NT2/D1 (cell line): Measurements from ENCODE around the gene MKRN1.
"Not testable (repeated sequence)": the region's sequence is repeated elsewhere in the genome, so short reads cannot be mapped to it uniquely, and the experiment has no call there.

ENCODE experiments used
- DNase-seq: peaks from one replicate; pipeline ENCODE4 v3.0.0-alpha.2; 2011; ENCODE audit warnings: low read depth, low spot score
- H3K27me3 ChIP-seq: 2 replicates; pipeline ENCODE4 v1.6.0; 2011; ENCODE audit warnings: mild to moderate bottlenecking; ENCODE audit not compliant: insufficient read length, insufficient read depth
- H3K36me3 ChIP-seq: 2 replicates; pipeline ENCODE4 v1.6.1; 2011; ENCODE audit warnings: mild to moderate bottlenecking, low read length, mixed read lengths; ENCODE audit not compliant: insufficient read depth, insufficient read length
- H3K4me1 ChIP-seq: 2 replicates; pipeline ENCODE4 v1.5.1; 2011; ENCODE audit not compliant: insufficient read depth, insufficient read length
- H3K4me3 ChIP-seq: 2 replicates; pipeline ENCODE4 v1.5.1; 2011; ENCODE audit warnings: low read depth; ENCODE audit not compliant: insufficient read length
- H3K9ac ChIP-seq: 2 replicates; pipeline ENCODE4 v1.6.0; 2011; ENCODE audit warnings: low read depth; ENCODE audit not compliant: insufficient read length
- H3K9me3 ChIP-seq: 2 replicates; pipeline ENCODE4 v1.5.1; 2011; ENCODE audit warnings: mild to moderate bottlenecking, low read length; ENCODE audit not compliant: insufficient read depth
- SUZ12 ChIP-seq: IDR thresholded peaks from 2 replicates; pipeline ENCODE4 v1.6.1; 2011; ENCODE audit not compliant: insufficient read length, insufficient read depth; ENCODE audit errors: extremely low read depth
- YY1 ChIP-seq: IDR thresholded peaks from 2 replicates; pipeline ENCODE4 v1.6.1; 2011; ENCODE audit not compliant: insufficient read length, insufficient read depth
- ZNF274 ChIP-seq: IDR thresholded peaks from 2 replicates; pipeline ENCODE4 v1.6.1; 2011; ENCODE audit warnings: mild to moderate bottlenecking, low read depth, low read length

MKRN1 gene

DNA sequence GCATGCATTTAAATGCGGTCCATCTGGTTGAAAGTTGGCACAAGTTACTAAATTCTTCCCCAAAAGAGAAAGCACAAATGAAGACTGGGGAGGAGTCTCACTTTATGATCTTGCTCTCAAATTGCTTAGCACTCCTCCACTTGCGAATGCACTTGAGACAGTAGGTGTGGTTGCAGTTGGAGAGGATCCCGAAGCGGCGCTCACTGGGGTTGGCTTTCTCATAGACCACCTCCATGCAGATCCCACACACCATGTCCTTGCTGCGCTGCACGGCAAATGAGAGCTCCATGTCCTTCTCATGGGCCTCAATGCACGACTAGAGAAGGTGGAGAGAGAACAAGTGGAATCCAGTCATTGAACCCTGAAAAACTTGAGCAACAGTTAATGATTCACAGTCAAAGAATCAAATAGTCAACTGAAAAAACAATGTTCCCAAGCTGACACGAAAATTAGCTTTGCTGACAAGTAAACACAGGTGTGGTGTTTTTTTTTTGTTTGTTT is 22.7 kb downstream of the MKRN1 start:
- H3K36me3 ChIP-seq: peaks cover 73% of the 10 kb centered on the region
- H3K27me3 ChIP-seq: no peaks in the 10 kb centered on the region
- TF ChIP-seq ZNF274 (no peak), SUZ12 (no peak), YY1 (no peak)
- no peaks in the 10 kb centered on the region for H3K9me3 ChIP-seq
- no peak for DNase-seq
- H3K9ac ChIP-seq: peak overlapping the region; percentile 24
- H3K4me1 ChIP-seq: peaks cover 4% of the 10 kb centered on the region
- H3K4me3 ChIP-seq: no peak overlapping the region

DNA sequence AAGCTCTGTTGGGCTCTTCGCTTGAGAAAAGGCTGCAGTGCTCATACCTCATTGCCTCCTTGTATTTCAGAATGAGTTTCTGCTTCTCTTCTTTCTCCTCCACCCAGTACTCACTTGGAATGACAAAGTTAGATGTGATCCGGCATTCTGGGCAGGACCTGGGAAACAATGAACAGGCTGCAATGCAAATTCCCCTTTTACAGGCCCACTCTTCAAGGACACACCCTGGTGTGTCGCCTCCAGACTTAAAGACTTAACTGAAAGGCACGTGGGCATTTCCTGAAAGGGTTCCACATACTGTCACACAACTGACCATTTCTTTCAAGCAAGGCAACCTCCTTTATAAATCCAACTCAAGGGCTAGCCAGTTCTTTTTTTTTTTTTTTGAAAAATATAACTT is 23.6 kb downstream of the MKRN1 start:
- peak; percentile 91 for DNase-seq
- H3K4me1 ChIP-seq: peaks cover 4% of the 10 kb centered on the region
- H3K36me3 ChIP-seq: peaks cover 66% of the 10 kb centered on the region
- no peak overlapping the region for H3K9ac ChIP-seq
- TF ChIP-seq YY1 (no peak), ZNF274 (no peak), SUZ12 (no peak)
- no peak overlapping the region for H3K4me3 ChIP-seq
- no peaks in the 10 kb centered on the region for H3K27me3 ChIP-seq
- no peaks in the 10 kb centered on the region for H3K9me3 ChIP-seq

DNA sequence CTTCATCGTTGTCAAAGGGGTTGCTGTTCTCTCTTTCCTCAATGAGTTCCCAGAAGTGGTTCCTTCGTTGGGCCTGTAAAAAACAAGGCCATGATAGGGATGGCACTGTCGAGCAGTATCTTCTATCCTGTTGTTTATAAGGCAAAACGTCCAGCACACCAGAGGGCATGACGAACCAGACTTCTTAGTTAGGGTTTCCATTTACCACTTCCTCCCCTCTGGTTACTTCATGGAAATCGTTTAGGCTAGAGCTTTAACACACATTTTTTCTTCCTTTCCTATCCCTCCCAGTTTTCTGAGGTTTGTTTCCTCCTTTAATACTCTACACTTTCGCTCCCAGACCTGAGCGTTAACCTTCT is 24.7 kb downstream of the MKRN1 start:
- H3K9me3 ChIP-seq: no peaks in the 10 kb centered on the region
- no peak for DNase-seq
- no peak overlapping the region for H3K4me3 ChIP-seq
- peaks cover 60% of the 10 kb centered on the region for H3K36me3 ChIP-seq
- peaks cover 4% of the 10 kb centered on the region for H3K4me1 ChIP-seq
- H3K9ac ChIP-seq: no peak overlapping the region
- H3K27me3 ChIP-seq: no peaks in the 10 kb centered on the region
- TF ChIP-seq ZNF274: no peak
- TF ChIP-seq SUZ12: no peak
- no peak for TF ChIP-seq YY1

DNA sequence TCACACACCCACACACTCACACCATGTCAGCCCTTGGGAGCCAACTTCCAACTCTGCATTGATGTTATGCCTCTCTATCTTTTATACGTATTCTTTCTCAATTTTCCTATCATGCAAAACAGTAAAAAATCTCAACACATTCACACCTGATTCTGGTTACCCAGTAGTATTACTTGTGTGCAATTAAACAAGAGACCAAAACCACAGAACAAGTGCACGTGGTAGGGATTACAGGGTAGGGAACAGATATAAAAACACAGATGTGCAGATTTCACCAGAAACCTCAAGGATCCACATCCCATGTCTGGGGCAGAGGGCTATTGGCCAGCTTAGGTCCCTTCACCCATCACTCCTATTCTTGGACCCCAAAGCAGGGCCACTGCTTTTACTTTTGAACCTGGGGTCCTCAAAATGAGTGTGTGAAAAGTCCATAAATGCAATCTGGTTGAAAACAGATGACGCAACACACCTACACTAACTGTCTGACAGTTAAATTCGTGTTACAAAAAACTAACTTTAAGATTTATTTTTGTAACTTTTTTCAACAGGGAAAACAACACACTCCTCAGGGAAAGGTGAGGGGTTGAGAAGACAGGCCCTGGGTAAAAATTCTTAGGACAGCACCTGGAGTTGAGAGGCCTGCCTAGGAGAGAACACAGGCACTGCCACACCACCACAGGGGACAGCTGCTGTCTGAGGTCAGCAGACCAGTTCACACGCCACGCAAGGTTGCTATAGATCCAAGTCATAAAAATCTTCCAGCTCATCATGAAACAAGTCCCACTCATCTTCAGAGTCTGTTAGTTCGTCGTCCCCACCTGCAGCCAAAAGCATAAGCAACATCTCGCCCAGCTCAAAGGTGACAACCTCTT is 25.3 kb downstream of the MKRN1 start:
- H3K4me1 ChIP-seq, H3K9me3 ChIP-seq, H3K27me3 ChIP-seq, H3K4me3 ChIP-seq, DNase-seq, H3K9ac ChIP-seq: not testable (repeated sequence)
- H3K36me3 ChIP-seq: peaks cover 55% of the 10 kb centered on the region

DNA sequence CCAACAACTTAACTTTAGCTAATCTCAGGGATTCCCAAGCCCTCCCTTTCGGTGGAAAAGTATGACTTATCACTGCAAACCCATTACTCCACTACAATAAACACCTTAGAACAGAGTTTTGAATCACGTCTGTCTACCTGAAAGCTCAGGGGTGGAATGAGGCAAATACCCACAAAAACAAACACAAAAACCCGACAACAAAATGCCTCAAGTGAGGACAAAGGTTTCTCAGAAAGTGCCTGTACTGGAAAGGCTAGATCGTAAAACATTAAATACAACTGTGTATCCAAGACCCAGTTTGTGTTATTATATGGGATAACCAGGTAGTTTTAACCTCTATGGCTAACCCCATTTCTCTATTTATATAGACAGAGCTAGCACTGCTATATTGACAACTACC is 26.0 kb downstream of the MKRN1 start:
- TF ChIP-seq ZNF274 (no peak), SUZ12 (no peak), YY1 (no peak)
- Histone ChIP-seq H3K4me3 (no peak overlapping the region), H3K27me3 (no peaks in the 10 kb centered on the region), H3K36me3 (peaks cover 48% of the 10 kb centered on the region), H3K9me3 (no peaks in the 10 kb centered on the region), H3K4me1 (peaks cover 7% of the 10 kb centered on the region), H3K9ac (no peak overlapping the region)
- DNase-seq: no peak

DNA sequence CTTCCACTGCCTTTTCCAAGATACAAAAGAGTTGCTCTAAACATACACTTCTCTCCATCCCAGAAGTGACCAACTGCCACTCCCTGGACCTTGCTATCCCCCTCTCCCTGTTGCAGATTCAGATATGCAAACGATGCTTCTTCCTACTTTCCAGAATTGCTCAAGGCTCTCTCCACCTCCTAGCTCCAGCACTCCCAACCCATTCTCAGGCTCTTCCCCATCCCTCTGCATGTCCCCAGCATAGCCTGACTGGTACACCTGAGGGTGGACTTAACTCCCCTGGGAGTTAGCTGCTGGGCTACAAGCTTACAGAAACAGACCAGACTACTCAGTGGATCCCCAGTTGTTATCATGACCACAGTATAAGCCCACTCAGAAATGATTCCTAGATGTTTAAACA is 27.6 kb downstream of the MKRN1 start:
- TF ChIP-seq YY1: no peak
- no peak for TF ChIP-seq SUZ12
- TF ChIP-seq ZNF274: no peak
- DNase-seq: no peak
- Histone ChIP-seq H3K9me3 (no peaks in the 10 kb centered on the region), H3K9ac (no peak overlapping the region), H3K27me3 (no peaks in the 10 kb centered on the region), H3K4me3 (no peak overlapping the region), H3K36me3 (peaks cover 34% of the 10 kb centered on the region), H3K4me1 (peaks cover 7% of the 10 kb centered on the region)

DNA sequence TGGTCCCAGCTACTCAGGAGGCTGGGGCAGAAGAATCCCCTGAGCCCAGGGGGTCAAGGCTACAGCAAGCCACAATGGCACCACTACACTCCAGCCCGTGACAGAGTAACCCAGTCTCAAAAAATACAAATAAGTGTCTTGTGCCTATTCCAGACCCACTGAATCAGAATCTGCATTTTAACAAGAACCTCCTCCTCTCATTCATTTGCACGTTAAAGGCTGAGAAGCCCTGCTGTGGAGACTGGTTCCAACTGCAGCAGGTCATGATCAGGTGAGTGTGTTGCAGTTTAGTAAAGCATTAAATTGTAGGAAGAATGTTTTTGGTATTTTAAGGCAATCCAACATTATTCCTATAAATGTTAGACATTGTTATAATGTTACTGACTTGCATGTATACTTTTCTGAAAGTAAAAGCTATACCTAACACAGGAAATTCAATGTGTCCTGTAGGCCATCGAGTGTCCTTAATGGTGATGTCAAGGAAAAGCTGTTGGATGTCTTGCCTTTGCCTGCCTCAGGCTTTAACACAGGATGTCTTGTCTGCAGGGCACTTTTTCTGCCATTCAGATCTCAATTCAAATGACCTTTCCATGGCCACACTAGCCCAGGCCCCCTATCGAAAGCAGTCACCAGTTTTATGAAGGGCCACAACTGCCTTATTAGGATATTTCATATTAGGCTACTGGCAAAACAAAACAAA is 30.4 kb downstream of the MKRN1 start:
- DNase-seq: peak; percentile 48
- no peaks in the 10 kb centered on the region for H3K9me3 ChIP-seq
- TF ChIP-seq SUZ12 (no peak), YY1 (no peak), ZNF274 (no peak)

More for the DNA sequence above, 30.4 kb downstream of the MKRN1 start:
- peaks cover 6% of the 10 kb centered on the region for H3K4me1 ChIP-seq
- no peak overlapping the region for H3K9ac ChIP-seq
- H3K27me3 ChIP-seq: no peaks in the 10 kb centered on the region
- H3K4me3 ChIP-seq: no peak overlapping the region
- H3K36me3 ChIP-seq: peaks cover 7% of the 10 kb centered on the region
